GM20000 (cell line): ENCODE data around the gene ZNF521.

Experiments
- DNase-seq: peaks from one replicate; pipeline ENCODE4 v3.0.0; 2012; ENCODE audit warnings: low spot score
- TF ChIP-seq, protein P1 (sequence below): IDR thresholded peaks from 2 replicates; pipeline ENCODE4 v1.5.1; 2012; ENCODE audit warnings: mild to moderate bottlenecking, control low read depth; ENCODE audit errors: extremely low read depth, missing control alignments

ZNF521 gene

DNA sequence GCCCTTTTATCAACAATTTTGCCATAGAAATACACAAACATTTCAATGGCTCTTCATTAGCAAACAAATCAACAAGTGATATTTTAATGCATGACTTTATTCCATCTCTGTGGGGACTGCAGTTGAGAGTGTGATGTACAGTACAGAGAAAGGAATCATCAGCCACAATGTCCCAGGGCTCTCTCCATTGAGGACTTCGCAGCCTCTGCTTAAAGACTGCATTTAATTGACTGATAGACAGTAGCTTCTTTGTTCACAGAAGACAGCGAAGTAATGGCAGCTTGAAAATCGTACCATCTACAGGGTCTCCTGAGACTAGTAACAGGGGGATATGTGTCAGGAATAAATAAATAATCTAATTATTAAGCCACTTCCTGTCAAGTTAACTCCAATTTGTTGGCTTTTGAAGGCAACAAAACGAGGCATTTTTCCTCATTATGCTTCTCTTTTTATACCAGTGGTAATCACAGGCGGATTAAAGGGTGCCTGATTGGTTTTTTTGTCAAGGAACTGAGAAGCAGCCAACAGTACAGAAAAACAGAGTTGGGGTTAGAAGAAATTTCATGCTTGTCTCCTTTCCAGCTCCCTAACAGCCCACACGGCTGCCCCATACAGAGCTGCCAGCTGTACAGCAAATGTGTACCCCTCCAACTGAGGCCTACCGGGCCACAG lies 164.3 kb downstream of the ZNF521 start:
- TF ChIP-seq, protein P1, sequence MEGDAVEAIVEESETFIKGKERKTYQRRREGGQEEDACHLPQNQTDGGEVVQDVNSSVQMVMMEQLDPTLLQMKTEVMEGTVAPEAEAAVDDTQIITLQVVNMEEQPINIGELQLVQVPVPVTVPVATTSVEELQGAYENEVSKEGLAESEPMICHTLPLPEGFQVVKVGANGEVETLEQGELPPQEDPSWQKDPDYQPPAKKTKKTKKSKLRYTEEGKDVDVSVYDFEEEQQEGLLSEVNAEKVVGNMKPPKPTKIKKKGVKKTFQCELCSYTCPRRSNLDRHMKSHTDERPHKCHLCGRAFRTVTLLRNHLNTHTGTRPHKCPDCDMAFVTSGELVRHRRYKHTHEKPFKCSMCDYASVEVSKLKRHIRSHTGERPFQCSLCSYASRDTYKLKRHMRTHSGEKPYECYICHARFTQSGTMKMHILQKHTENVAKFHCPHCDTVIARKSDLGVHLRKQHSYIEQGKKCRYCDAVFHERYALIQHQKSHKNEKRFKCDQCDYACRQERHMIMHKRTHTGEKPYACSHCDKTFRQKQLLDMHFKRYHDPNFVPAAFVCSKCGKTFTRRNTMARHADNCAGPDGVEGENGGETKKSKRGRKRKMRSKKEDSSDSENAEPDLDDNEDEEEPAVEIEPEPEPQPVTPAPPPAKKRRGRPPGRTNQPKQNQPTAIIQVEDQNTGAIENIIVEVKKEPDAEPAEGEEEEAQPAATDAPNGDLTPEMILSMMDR: no peak
- no peak for DNase-seq

DNA sequence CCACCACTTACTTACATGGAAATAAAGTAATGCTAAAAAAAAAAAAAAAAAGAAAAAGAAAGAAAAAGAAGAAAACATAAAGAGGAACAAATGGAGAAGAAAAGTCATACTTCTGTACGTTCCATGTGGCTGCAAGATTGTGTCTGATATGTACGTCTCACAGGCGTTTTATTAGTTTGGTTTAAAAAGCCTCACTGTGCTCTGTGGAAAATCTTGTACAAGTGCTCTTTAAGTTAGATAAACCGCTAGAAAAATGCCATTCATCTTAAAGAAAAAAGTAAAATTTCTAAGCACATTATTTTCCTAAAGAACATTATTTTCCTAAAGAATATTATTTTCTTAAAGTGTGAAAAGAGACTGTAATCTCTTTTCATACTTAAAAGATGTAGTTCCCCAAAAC lies 165.1 kb downstream of the ZNF521 start:
- no peak for DNase-seq
- TF ChIP-seq, protein P1: no peak

DNA sequence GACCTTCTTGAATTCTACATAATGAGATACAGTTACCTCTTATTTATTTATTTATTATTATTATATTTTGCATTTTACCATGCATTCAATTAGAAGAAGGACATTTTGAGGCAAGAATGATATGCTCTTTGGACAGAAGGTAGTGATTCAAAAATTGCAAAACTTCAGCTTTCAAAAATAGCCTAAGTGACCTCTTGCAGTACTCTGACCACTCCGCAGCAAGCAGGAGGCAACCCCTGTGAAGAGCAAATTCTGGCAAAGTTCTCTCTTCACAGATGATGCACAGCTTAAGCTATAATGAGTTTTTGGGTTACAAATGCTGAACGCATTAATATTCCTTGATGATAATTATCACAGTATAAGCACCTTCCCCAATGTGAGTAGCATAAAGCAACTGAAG lies 170.0 kb downstream of the ZNF521 start:
- TF ChIP-seq, protein P1: no peak
- DNase-seq: no peak

DNA sequence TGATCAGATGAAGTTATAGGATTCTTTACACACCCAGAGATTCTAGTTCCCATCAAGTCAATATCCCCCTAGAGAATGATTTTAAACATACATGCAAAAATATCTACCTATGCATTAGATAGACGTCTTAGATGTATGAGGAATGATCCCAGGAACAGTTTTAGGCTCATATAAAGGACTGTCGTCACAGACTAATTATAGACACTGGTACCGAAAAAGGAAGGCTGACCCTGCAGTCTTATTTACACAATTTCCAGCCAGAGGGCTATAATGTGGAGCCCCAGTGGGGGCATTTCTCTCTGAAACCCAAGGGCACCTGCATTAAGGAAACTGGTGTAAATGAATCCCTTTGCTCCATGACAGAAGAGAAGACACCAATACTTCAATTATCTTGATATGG lies 170.4 kb downstream of the ZNF521 start:
- TF ChIP-seq, protein P1: no peak
- DNase-seq: no peak

DNA sequence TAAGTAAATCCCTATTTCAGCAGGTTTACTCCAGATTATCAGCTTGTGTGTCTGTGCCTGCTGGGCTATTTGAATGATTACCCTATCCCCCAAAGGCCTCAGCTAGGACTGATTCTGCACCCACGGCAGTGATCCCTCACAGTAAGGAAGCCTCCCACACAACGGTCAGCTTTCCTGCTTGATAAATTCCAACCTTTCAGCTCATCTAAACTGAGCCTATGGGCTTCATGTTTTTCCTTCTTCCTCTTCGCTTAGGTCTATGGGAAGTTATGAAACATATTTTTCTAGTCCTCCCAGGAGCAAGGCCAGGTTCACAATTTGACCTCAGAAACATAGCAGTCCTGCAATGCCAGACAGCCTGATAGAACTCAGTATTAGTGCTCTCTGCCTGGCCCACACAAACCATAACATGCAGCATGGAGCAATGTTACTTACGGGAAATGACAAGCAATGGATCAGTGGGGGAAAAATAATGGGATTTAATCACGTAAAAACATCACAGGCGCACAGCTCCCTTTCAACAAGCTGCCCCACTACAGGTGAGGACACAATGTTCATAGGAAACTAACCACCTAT lies 170.9 kb downstream of the ZNF521 start:
- TF ChIP-seq, protein P1: no peak
- DNase-seq: no peak

DNA sequence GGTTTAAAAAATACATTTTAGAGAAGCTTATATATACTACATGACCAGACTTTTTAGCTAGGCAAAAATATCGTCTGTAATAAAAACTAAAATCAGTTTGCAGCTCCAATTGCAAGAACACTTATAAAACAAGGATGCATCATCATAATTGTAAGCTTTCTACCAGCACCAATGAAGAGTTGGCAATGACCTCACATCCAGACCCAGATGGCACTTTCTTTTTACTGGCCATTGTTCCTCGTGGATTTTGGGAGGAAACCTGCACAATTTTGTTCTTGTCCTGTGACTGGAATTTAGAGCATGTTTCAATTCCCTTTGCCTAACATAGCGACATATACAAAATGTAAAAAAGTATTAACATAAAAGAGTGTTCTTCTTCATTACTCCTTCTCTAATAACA lies 174.3 kb downstream of the ZNF521 start:
- no peak for DNase-seq
- TF ChIP-seq, protein P1: no peak

DNA sequence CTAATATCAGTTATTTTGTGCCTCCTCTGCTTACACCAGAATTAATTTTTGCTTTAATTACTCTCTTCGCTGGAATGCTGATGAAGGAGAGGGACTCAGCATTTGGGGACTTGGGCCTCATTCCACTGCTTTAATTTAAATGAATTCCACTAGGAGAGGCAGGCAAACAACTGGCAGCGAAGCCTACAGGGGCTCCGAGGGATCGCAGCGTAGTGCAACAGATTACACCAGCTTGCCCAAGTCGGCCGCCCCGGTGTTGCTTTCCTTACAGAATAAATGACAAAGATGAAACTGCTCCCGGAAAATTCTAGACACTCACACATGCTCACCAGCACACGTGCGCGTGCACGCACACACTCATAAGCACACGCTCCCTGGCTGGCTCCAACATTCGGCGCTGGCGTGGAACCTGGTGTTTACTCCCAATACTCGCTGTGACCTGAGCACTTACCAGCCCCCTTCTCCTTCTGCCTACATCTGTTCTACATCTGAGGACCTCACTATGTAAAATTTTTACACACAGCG lies 175.4 kb downstream of the ZNF521 start:
- TF ChIP-seq, protein P1: no peak

More for the DNA sequence above, 175.4 kb downstream of the ZNF521 start:
- DNase-seq: no peak
